Activated CD8-positive, alpha-beta T cell treated with anti-CD3 and anti-CD28 coated beads, Interleukin-2, amount 10 ng/mL, durations not matched to agents 7 days and 5 days (primary cell): Measurements from ENCODE around the gene BACH2. TPM values are rescaled to one million over a fixed set of nuclear protein-coding genes. Genes with fewer than 3 reads are reported as not detected.
"Not testable (repeated sequence)": the region's sequence is repeated elsewhere in the genome, so short reads cannot be mapped to it uniquely, and the experiment has no call there.

ENCODE experiments used
- ATAC-seq: fragments of 150-1000 bp; cut with Tn5 transposase; one replicate; pipeline ENCODE4 v1.10.0; 2021; ENCODE audit warnings: moderate library complexity
- CTCF ChIA-PET: fragments of 350-600 bp; sonication (Branson Sonifier 250); formaldehyde crosslinking; loops from one replicate; lab custom pipeline; 2021; ENCODE audit warnings: antibody characterized with exemption; lab: Charles Lee
- POLR2A ChIA-PET: fragments of 350-600 bp; sonication (Branson Sonifier 250); formaldehyde crosslinking; loops from one replicate; lab custom pipeline; 2021; ENCODE audit warnings: antibody characterized with exemption; lab: Charles Lee
- DNase-seq: peaks from one replicate; pipeline ENCODE4 v3.0.0-alpha.2; 2020
- H3K27ac Mint-ChIP-seq: one replicate; pipeline ENCODE4 v1.8.0; 2021; ENCODE audit warnings: mild to moderate bottlenecking, mixed read lengths
- H3K27me3 Mint-ChIP-seq: one replicate; pipeline ENCODE4 v1.8.0; 2021; ENCODE audit warnings: low read depth, mixed read lengths
- H3K36me3 Mint-ChIP-seq: one replicate; pipeline ENCODE4 v1.8.0; 2021; ENCODE audit warnings: low read depth, mixed read lengths
- H3K4me1 Mint-ChIP-seq: one replicate; pipeline ENCODE4 v1.8.0; 2021; ENCODE audit warnings: low read depth, mixed read lengths
- H3K4me3 Mint-ChIP-seq: one replicate; pipeline ENCODE4 v1.8.0; 2021; ENCODE audit warnings: mild to moderate bottlenecking, mixed read lengths
- H3K9me3 Mint-ChIP-seq: one replicate; pipeline ENCODE4 v1.8.0; 2022; ENCODE audit warnings: mixed read lengths; ENCODE audit not compliant: insufficient read depth
- total RNA-seq, 2 experiments: library from RNA; stranded (reverse); gene quantifications; one replicate each; pipeline ENCODE4 v1.2.3, GENCODE V29; 2021

The BACH2 gene
- total RNA-seq, 2 experiments from 2014 or later = 61.3 to 70.9 TPM

DNA sequence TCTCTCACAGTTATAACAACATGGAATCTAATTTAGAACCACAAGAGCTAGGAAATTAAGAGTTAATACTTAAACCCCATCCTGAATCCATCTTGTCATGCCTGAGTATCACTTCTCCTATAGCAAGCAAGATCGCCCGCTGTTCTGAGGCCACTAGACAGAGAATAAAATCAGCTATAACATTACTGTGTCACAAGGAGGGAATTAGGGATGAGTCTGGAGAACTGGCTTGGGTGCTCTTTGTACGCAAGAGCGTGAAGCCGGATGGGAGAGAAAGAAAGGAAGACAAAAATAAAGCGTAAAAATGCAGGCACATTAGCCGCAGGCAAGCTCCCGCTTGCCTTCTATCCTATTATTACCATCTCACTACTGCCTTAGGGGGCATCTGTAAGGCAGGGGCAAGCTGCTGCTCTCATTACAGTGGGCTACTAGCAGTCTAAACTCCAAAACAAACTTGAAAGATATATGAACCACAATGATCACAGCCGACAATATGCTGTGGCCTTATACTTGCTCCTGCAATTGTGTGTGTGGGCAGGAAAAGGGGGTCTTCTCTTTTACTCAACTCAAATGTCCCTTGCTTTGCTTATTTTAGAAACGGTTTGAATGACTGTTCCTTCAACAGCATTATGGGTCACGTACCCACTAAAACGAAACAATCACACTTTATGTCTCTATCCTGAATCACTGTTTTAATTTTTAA lies 320.5 kb downstream of the BACH2 start:
- no peak for DNase-seq
- peak overlapping the region; percentile 21 for H3K27ac Mint-ChIP-seq
- ChIA-PET CTCF (interaction anchor here (1.0 kb wide), 1 partner anchor 23 kb away, joined by 3 read pairs; no protein-coding TSS in a partner anchor), POLR2A (no interaction called here)
- no peaks in the 10 kb centered on the region for H3K9me3 Mint-ChIP-seq
- no peak overlapping the region for H3K4me3 Mint-ChIP-seq
- no peak for ATAC-seq
- H3K36me3 Mint-ChIP-seq = peaks cover 35% of the 10 kb centered on the region
- no peaks in the 10 kb centered on the region for H3K27me3 Mint-ChIP-seq
- peaks cover 30% of the 10 kb centered on the region for H3K4me1 Mint-ChIP-seq

DNA sequence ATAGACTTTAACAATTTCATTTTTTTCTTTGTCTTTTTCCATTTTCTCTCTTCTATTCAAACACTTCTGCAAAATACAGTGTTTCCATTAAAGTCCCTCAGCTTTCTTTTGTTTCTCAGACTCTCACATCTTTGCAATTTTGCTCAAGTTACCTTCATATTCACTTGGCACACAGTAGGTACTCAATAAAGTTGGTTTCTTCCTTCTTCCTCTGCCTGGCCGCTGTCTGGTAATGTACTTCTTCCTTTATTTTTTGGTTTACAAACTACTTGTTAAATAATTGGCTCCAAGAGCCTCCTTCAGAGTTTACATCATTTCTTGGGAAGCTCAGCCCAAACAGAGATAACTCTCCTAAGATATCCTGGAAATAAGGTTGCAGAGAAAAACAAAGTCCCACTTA lies 321.3 kb downstream of the BACH2 start:
- ChIA-PET CTCF (interaction anchor here (0.7 to 1.0 kb wide), 3 partner anchors 20 to 192 kb away, joined by 3 read pairs; no protein-coding TSS in a partner anchor), POLR2A (interaction anchor here (0.6 kb wide), 1 partner anchor 519 kb away, joined by 3 read pairs; no protein-coding TSS in a partner anchor)
- DNase-seq = no peak
- Mint-ChIP-seq H3K27ac (no peak overlapping the region), H3K27me3 (no peaks in the 10 kb centered on the region), H3K4me1 (peaks cover 26% of the 10 kb centered on the region), H3K36me3 (peaks cover 31% of the 10 kb centered on the region), H3K4me3 (no peak overlapping the region), H3K9me3 (no peaks in the 10 kb centered on the region)
- no peak for ATAC-seq

DNA sequence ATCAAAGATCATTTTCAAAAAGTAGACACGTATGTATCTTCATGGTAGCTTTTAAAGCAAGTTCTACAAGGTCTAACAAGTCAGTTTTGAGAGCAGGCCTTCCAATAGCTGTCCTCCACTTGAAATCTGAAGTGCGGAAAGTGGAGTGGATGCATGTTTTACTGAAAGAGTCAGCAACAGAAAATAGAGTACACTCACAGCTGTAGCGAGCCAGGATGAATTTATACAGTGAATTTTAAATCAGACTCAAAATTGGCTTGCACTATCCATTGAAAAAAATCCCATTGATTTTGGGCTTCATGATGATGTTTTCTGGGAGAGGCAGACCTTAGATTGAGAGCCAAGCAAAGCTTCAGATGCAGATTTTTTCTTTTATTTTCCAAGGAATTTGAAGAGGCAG lies 321.8 kb downstream of the BACH2 start:
- CTCF ChIA-PET = interaction anchor here (0.7 kb wide), 1 partner anchor 20 kb away, joined by 3 read pairs; no protein-coding TSS in a partner anchor
- Mint-ChIP-seq H3K4me1 (peaks cover 22% of the 10 kb centered on the region), H3K27me3 (no peaks in the 10 kb centered on the region), H3K9me3 (no peaks in the 10 kb centered on the region), H3K4me3 (no peak overlapping the region), H3K27ac (no peak overlapping the region), H3K36me3 (peaks cover 29% of the 10 kb centered on the region)
- ATAC-seq (no peak), DNase-seq (no peak)
- POLR2A ChIA-PET = interaction anchor here (0.6 kb wide), 1 partner anchor 519 kb away, joined by 3 read pairs; no protein-coding TSS in a partner anchor

DNA sequence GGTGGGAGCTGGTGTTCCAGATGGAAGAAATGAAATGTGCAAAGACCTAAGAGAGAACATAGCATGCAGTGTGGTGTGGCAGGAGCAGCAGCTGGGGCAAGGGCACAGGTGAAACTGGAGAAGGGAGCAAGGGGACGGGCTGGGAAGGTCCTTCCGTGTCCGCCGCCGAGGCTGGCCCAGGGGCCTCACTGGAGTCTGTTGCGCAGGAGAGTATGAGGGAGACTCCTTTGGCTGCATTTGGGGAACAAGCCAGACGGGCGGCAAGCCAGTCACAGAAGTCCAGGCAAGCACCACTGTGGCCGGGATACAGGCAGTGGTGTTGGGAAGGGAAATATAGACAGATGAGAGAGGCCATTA lies 324.6 kb downstream of the BACH2 start:
- H3K36me3 Mint-ChIP-seq = peaks cover 42% of the 10 kb centered on the region

DNA sequence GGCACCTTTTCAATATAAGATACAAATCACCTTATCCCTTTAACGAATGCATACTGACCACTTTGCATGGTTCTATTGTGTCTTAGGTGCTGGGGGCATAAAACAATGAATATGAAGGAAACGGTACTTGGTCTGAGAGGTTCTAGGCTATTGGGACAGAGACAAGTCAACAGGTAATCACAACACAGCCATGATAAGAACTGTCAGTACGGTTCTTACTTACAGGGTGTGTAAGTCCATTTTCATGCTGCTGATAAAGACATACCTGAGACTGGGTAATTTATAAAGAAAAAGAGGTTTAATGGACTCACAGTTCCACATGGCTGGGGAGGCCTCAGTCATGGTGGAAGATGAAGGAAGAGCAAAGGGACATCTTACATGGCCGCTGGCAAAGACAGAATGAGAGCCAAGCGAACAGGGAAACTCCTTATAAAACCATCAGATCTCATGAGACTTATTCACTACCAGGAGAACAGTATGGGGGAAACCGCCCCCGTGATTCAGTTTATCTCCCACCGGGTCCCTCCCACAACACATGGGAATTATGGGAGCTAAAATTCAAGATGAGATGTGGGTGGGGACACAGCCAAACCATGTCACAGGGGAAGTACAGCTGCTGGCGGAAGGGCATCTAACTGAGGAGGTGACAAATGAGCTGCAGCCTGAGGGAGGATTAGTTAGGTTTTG lies 325.2 kb downstream of the BACH2 start:
- POLR2A ChIA-PET, H3K4me3 Mint-ChIP-seq, DNase-seq, ATAC-seq, H3K27me3 Mint-ChIP-seq, H3K9me3 Mint-ChIP-seq, H3K27ac Mint-ChIP-seq: not testable (repeated sequence)
- Mint-ChIP-seq H3K36me3 (peaks cover 44% of the 10 kb centered on the region), H3K4me1 (peaks cover 32% of the 10 kb centered on the region)
- CTCF ChIA-PET = interaction anchor here (1.3 to 2.3 kb wide), 2 partner anchors 17 to 31 kb away, joined by 5 read pairs; no protein-coding TSS in a partner anchor

More for the DNA sequence above, 324.6 kb downstream of the BACH2 start:
- H3K4me1 Mint-ChIP-seq = peaks cover 31% of the 10 kb centered on the region
- no peak overlapping the region for H3K4me3 Mint-ChIP-seq
- no peak for ATAC-seq
- DNase-seq = no peak
- no peak overlapping the region for H3K27ac Mint-ChIP-seq
- ChIA-PET CTCF (interaction anchor here (2.3 kb wide), 1 partner anchor 17 kb away, joined by 5 read pairs; no protein-coding TSS in a partner anchor), POLR2A (no interaction called here)
- no peaks in the 10 kb centered on the region for H3K27me3 Mint-ChIP-seq
- no peaks in the 10 kb centered on the region for H3K9me3 Mint-ChIP-seq

DNA sequence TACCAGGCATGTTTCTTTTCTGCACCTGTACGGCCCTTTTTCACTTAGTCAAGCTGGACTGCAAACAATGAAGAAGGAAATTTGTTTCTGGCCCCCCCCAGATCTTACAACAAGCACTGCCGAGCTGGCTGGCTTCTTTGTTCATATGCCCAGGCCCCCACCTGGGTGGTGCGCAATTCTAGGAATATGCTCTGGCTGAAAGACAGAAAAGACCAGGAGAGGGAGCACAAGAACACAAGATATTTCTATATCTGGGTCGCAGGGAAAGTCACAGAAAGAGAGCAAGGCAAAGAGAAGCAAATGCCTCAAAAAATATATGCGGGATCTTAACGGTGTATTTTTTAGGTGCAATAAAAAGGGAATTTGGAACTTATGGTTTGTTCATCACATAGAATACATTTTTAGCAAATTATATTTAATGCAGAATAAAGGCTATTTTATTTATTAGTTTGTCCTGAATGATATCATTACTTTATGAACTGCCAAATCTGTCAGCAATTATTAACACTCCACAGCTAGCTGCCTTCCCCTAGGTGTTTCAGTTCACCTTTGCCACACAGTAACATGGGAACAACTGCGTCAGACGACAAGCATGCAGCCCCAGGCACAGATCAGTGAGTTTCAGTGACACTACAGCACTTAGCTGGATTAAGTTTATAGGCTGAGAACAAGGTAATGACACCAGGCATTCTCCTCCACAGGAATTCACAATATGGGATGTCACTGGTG lies 325.9 kb downstream of the BACH2 start:
- H3K27me3 Mint-ChIP-seq = no peaks in the 10 kb centered on the region
- H3K27ac Mint-ChIP-seq = no peak overlapping the region
- POLR2A ChIA-PET = interaction anchor here (0.9 kb wide), 1 partner anchor 110 kb away, joined by 3 read pairs; no protein-coding TSS in a partner anchor

DNA sequence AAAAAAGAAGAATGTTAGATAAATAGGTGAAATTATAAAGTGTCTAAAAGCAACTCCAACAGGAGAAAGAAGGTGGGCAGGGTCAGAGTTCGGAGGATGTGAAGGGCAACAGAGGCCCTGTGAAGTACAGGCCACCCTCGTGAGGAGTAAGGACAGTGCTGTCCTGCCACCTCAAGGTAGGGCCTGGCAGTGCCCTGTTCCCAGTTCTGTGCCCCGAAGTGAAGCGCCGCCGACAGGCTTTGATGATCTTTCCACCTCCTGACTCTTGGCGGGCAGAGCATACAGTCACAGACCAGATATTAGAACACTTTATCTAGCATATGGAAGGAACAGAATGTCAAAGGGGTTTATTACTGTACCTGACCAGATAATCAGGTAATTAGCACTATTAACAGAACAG lies 326.6 kb downstream of the BACH2 start:
- ChIA-PET CTCF (interaction anchor here (0.7 to 1.5 kb wide), 4 partner anchors 30 to 428 kb away, joined by 3 to 5 read pairs (median 3); no protein-coding TSS in a partner anchor), POLR2A (interaction anchor here (0.9 kb wide), 1 partner anchor 111 kb away, joined by 3 read pairs; no protein-coding TSS in a partner anchor)
- H3K36me3 Mint-ChIP-seq = peaks cover 48% of the 10 kb centered on the region
- peaks cover 30% of the 10 kb centered on the region for H3K4me1 Mint-ChIP-seq
- ATAC-seq (peak; percentile 31), DNase-seq (no peak)
- no peaks in the 10 kb centered on the region for H3K27me3 Mint-ChIP-seq
- no peaks in the 10 kb centered on the region for H3K9me3 Mint-ChIP-seq
- H3K4me3 Mint-ChIP-seq = no peak overlapping the region
- H3K27ac Mint-ChIP-seq = no peak overlapping the region

More for the DNA sequence above, 325.9 kb downstream of the BACH2 start:
- ATAC-seq (no peak), DNase-seq (no peak)
- Mint-ChIP-seq H3K36me3 (peaks cover 47% of the 10 kb centered on the region), H3K9me3 (no peaks in the 10 kb centered on the region), H3K4me1 (peaks cover 29% of the 10 kb centered on the region), H3K4me3 (no peak overlapping the region)
- CTCF ChIA-PET = interaction anchor here (0.7 to 2.3 kb wide), 5 partner anchors 16 to 427 kb away, joined by 3 to 5 read pairs (median 3); no protein-coding TSS in a partner anchor

DNA sequence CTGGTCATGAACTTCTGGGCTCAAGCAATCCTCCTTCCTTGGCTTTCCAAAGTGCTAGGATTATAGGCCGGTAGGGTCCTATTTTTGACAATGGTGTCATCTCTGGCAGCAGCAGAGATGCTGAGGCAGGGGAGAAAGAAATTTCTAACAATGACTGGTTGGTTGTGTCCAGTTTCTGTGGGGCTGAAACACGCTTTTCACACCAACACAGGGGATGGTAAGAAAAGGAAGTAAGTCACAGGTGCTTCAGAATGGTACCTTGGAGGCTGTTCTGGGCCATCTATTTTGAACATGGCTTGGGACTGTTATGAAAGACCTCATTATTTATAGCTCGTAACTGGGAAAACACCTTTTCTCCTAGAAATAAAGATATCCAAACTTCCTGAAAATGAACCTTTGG lies 329.7 kb downstream of the BACH2 start:
- POLR2A ChIA-PET = no interaction called here
- Mint-ChIP-seq H3K36me3 (peaks cover 55% of the 10 kb centered on the region), H3K4me3 (no peak overlapping the region), H3K4me1 (peaks cover 36% of the 10 kb centered on the region), H3K27ac (no peak overlapping the region), H3K27me3 (no peaks in the 10 kb centered on the region), H3K9me3 (no peaks in the 10 kb centered on the region)
- DNase-seq (no peak), ATAC-seq (no peak)
- CTCF ChIA-PET = interaction anchor here (1.4 to 1.9 kb wide), 4 partner anchors 14 to 307 kb away, joined by 3 to 5 read pairs (median 4); no protein-coding TSS in a partner anchor

DNA sequence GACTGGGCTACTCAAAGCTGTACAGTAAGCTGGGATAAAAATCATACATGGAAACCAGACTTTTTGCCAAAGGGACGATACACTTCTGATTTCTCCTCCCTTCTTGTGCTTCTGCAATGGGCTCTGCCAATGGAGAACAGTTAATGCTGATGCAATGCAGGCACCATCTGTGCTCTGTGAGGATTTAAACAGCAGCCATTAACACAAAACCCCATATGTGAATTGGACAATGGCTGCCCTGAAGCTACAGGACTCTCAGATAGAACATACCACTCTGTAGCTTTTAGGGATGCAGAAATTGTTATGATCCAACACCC lies 330.5 kb downstream of the BACH2 start:
- Mint-ChIP-seq H3K27ac (peak overlapping the region; percentile 22), H3K9me3 (no peaks in the 10 kb centered on the region), H3K27me3 (no peaks in the 10 kb centered on the region), H3K4me1 (peaks cover 42% of the 10 kb centered on the region), H3K36me3 (peaks cover 61% of the 10 kb centered on the region), H3K4me3 (no peak overlapping the region)
- CTCF ChIA-PET = interaction anchor here (0.7 to 1.9 kb wide), 5 partner anchors 9 to 308 kb away, joined by 3 to 8 read pairs (median 5); no protein-coding TSS in a partner anchor
- POLR2A ChIA-PET = no interaction called here
- ATAC-seq (no peak), DNase-seq (no peak)

DNA sequence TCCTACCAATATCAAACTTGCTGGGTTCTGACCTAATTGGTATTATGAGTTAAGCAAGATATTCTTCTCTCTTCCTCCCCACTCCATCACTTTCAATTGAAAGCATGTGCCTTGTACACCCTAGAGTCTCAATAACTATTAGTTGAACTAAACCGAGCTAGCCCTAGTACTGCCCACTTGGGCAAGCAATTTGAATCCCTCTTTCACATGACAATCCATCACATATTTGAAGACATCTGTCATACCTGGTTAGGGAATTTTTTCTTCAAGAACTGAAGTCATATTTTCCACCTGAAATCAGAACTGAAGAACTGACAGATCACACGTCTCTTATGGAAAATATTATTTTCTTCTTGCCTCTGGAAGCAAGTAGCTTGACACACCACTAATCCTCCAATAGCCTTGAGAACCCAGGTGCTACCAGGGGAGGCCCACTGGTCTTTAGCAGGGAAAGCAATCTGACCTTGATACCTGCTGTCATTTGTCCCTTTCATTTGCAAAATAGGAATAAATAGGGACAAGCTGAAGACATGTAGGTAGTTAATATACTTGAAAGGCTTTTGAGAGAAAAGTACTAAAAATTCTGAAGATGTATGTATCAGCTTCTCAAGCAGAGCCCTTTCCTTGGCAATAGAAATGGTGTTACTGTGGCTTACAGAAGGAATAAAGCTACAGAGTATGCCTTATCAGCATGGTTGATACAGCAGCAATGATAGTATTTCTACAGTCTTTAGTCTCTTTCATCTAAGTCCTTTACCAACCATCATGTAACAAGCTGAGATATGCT lies 331.0 kb downstream of the BACH2 start:
- ATAC-seq = no peak
- CTCF ChIA-PET = interaction anchor here (0.7 to 1.9 kb wide), 5 partner anchors 8 to 308 kb away, joined by 3 to 8 read pairs (median 5); no protein-coding TSS in a partner anchor
- Mint-ChIP-seq H3K27me3 (no peaks in the 10 kb centered on the region), H3K4me3 (no peak overlapping the region), H3K4me1 (peaks cover 42% of the 10 kb centered on the region), H3K27ac (peak overlapping the region; percentile 64), H3K36me3 (peaks cover 65% of the 10 kb centered on the region), H3K9me3 (no peaks in the 10 kb centered on the region)
- POLR2A ChIA-PET = no interaction called here
- no peak for DNase-seq
